Activated CD4-positive, alpha-beta memory T cell treated with anti-CD3 and anti-CD28 coated beads, Interleukin-2, amount 10 ng/mL, durations not matched to agents 7 days and 5 days (primary cell): ENCODE results near the gene GCG. TPM values are rescaled to one million over a fixed set of nuclear protein-coding genes. Genes with fewer than 3 reads are reported as not detected.

Source experiments
- CTCF ChIA-PET: fragments of 350-600 bp; sonication (Branson Sonifier 250); formaldehyde crosslinking; loops from one replicate; lab custom pipeline; 2021; ENCODE audit warnings: antibody characterized with exemption, inconsistent platforms; lab: Charles Lee
- POLR2A ChIA-PET: fragments of 350-600 bp; sonication (Branson Sonifier 250); formaldehyde crosslinking; loops from one replicate; lab custom pipeline; 2021; ENCODE audit warnings: antibody characterized with exemption; lab: Charles Lee
- DNase-seq: peaks from one replicate; pipeline ENCODE4 v3.0.0-alpha.2; 2020
- H3K27ac Mint-ChIP-seq: one replicate; pipeline ENCODE4 v1.8.0; 2021; ENCODE audit warnings: mild to moderate bottlenecking, mixed read lengths
- H3K27me3 Mint-ChIP-seq: one replicate; pipeline ENCODE4 v1.8.0; 2021; ENCODE audit warnings: mixed read lengths
- H3K36me3 Mint-ChIP-seq: one replicate; pipeline ENCODE4 v1.8.0; 2021; ENCODE audit warnings: low read depth, mixed read lengths
- H3K4me1 Mint-ChIP-seq: one replicate; pipeline ENCODE4 v1.8.0; 2021; ENCODE audit warnings: mixed read lengths
- H3K4me3 Mint-ChIP-seq: one replicate; pipeline ENCODE4 v1.8.0; 2021; ENCODE audit warnings: mild to moderate bottlenecking, mixed read lengths
- H3K9me3 Mint-ChIP-seq: one replicate; pipeline ENCODE4 v1.8.0; 2021; ENCODE audit warnings: mixed read lengths
- total RNA-seq, 2 experiments: library from RNA; stranded (reverse); gene quantifications; one replicate each; pipeline ENCODE4 v1.2.3, GENCODE V29; 2021

The GCG gene
- total RNA-seq, 2 experiments from 2014 or later, result not detected

GRCh38 chr2:162111958-162112850 is 39.8 kb downstream of the GCG start:
- Mint-ChIP-seq H3K4me1 (peaks cover 8% of the 10 kb centered on the region), H3K36me3 (peaks cover 10% of the 10 kb centered on the region), H3K9me3 (peaks cover 11% of the 10 kb centered on the region), H3K4me3 (no peak overlapping the region), H3K27me3 (no peaks in the 10 kb centered on the region), H3K27ac (no peak overlapping the region)
- ChIA-PET CTCF (no interaction called here), POLR2A (no interaction called here)
- no peak for DNase-seq

DNA sequence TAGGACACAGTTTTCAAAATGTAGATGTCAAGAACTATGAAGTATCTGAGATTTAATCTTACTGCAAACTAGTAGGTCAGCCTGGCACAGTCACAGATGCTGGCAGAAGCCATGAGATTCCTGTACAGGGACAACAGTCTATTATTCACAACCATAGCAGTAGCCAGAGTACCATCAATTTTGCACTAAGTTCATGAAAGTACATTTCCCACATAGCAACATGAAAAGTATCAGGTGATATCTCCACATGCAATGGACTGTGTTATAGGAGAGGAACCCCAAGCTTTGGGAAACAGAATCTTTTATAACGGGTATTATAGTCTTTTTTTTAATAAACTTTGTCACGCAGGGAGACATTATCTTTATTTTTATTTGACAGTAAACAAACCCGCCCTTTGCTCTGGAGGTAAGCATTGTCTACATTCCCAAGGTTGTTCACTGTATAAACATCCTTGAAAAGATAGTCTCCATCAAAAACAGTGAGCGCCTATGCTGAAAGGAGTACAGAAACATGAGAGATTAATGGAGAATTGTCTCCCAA is 44.6 kb downstream of the GCG start:
- Mint-ChIP-seq H3K36me3 (no peaks in the 10 kb centered on the region), H3K9me3 (no peaks in the 10 kb centered on the region), H3K27ac (no peak overlapping the region), H3K4me1 (no peaks in the 10 kb centered on the region), H3K27me3 (no peaks in the 10 kb centered on the region), H3K4me3 (no peak overlapping the region)
- ChIA-PET POLR2A (no interaction called here), CTCF (no interaction called here)
- DNase-seq, result no peak

GRCh38 chr2:162106746-162107145 is 45.3 kb downstream of the GCG start:
- DNase-seq, result no peak
- Mint-ChIP-seq H3K36me3 (no peaks in the 10 kb centered on the region), H3K27me3 (no peaks in the 10 kb centered on the region), H3K4me1 (no peaks in the 10 kb centered on the region), H3K4me3 (no peak overlapping the region), H3K9me3 (no peaks in the 10 kb centered on the region), H3K27ac (no peak overlapping the region)
- CTCF ChIA-PET, result no interaction called here
- POLR2A ChIA-PET, result no interaction called here

DNA sequence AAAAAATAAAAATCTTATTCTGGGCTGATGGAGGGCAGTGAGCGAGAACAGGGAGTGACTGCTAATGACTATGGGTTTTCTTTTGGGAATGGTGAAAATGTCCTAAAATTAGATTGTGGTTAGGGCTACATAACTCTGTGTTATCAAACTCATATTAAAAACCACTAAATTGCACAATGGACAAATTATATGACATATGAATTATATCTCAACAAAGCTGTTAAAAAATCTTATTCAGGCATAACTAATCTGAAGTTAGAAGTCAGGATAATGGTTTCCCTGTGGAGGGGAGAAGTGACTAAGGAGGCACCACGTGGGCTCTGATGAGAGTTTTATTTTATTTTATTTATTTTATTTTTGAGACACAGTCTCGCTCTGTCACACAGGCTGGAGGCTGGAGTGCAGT is 45.9 kb downstream of the GCG start:
- H3K4me1 Mint-ChIP-seq, result no peaks in the 10 kb centered on the region
- H3K27ac Mint-ChIP-seq, result no peak overlapping the region
- ChIA-PET CTCF (no interaction called here), POLR2A (no interaction called here)
- DNase-seq, result no peak
- H3K27me3 Mint-ChIP-seq, result no peaks in the 10 kb centered on the region
- no peaks in the 10 kb centered on the region for H3K36me3 Mint-ChIP-seq
- no peak overlapping the region for H3K4me3 Mint-ChIP-seq
- no peaks in the 10 kb centered on the region for H3K9me3 Mint-ChIP-seq

GRCh38 chr2:162103443-162104009 is 48.5 kb downstream of the GCG start:
- POLR2A ChIA-PET, result no interaction called here
- no peak for DNase-seq

DNA sequence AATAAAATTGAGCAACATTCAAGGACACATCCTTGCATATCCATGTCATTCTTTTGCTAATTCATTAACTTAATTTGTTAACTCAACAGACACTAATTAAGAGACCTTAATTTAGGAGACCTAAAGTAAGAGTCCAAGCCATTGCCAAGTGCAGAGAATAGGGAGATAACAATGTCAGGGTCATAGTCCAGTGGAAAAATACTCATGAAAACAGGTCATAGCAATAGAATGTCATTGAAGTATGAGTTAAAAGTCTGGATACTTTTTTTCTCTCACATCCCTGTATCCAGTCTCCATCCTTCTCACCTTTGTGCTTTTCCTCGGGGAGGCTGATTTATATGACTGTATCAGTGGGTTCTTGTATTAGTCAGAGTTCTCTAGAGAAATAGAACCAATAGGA is 51.5 kb downstream of the GCG start:
- Mint-ChIP-seq H3K27me3 (no peaks in the 10 kb centered on the region), H3K9me3 (no peaks in the 10 kb centered on the region), H3K27ac (no peak overlapping the region), H3K4me3 (no peak overlapping the region), H3K36me3 (no peaks in the 10 kb centered on the region), H3K4me1 (no peaks in the 10 kb centered on the region)
- ChIA-PET POLR2A (no interaction called here), CTCF (interaction anchor here (0.7 kb wide), 1 partner anchor 108 kb away, joined by 3 read pairs; no protein-coding TSS in a partner anchor)
- no peak for DNase-seq

More at GRCh38 chr2:162103443-162104009, 48.5 kb downstream of the GCG start:
- H3K27me3 Mint-ChIP-seq, result no peaks in the 10 kb centered on the region
- CTCF ChIA-PET, result no interaction called here
- no peaks in the 10 kb centered on the region for H3K9me3 Mint-ChIP-seq
- no peak overlapping the region for H3K4me3 Mint-ChIP-seq
- H3K27ac Mint-ChIP-seq, result no peak overlapping the region
- no peaks in the 10 kb centered on the region for H3K36me3 Mint-ChIP-seq
- H3K4me1 Mint-ChIP-seq, result no peaks in the 10 kb centered on the region

DNA sequence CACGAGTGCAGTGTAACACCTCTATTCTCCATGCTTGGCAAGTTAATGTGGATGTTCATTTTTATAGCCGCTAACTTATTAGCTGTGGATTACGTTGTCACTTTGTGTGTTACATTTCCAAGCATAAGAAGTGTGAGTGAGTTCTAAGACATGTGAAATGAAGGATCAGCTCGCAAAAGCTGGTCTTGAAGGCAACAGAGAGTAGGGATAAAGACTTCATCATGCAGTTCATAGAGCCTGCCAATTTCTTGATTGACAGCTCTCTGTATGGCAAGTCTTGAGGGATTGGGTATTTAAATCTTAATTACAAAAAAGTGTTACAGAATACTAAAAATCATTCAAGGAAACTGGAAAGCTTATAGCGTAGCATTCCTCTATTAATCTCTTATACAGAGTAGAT is 52.2 kb downstream of the GCG start:
- no peaks in the 10 kb centered on the region for H3K27me3 Mint-ChIP-seq
- no peaks in the 10 kb centered on the region for H3K36me3 Mint-ChIP-seq
- no peak overlapping the region for H3K4me3 Mint-ChIP-seq
- DNase-seq, result no peak
- H3K27ac Mint-ChIP-seq, result no peak overlapping the region
- no peaks in the 10 kb centered on the region for H3K9me3 Mint-ChIP-seq
- no peaks in the 10 kb centered on the region for H3K4me1 Mint-ChIP-seq
- ChIA-PET CTCF (interaction anchor here (0.7 kb wide), 1 partner anchor 107 kb away, joined by 3 read pairs; no protein-coding TSS in a partner anchor), POLR2A (no interaction called here)

Other genes with a start within 250 kb of the GCG start
- gene DPP4, start 78.0 kb downstream of the GCG start, total RNA-seq, result 100 to 1,000 TPM; 122 to 126 TPM
- gene FAP, start 91.2 kb upstream of the GCG start, total RNA-seq, result not detected
- gene IFIH1, start 166.4 kb upstream of the GCG start, total RNA-seq, result 10 to 100 TPM; 63.9 to 66.9 TPM
- 10 to 100 TPM; 15.4 to 17.0 TPM for gene GCA, start 191.9 kb upstream of the GCG start, total RNA-seq